GM23338 (cell line): ENCODE results near the gene DCANP1. TPM values are rescaled to one million over a fixed set of nuclear protein-coding genes. Genes with fewer than 3 reads are reported as not detected.

Experiments used
- ATAC-seq: fragments of 200-7000 bp; cut with Tn5 transposase; 3 replicates; pipeline ENCODE4 v1.9.1; 2020
- DNase-seq: peaks from one replicate; pipeline ENCODE4 v3.0.0-alpha.2; 2015; ENCODE audit warnings: low spot score
- H2AFZ ChIP-seq: fragments of 200-600 bp; sonication (generic); 2 replicates; pipeline ENCODE4 v1.8.0; 2016; ENCODE audit warnings: antibody characterized with exemption, mild to moderate bottlenecking, moderate library complexity
- H3F3A ChIP-seq: fragments of 200-600 bp; sonication (generic); replicated peaks from 2 replicates; pipeline ENCODE4 v1.8.0; 2017; ENCODE audit warnings: antibody characterized with exemption, mixed run types, low read depth
- H3K27ac ChIP-seq: fragments of 200-600 bp; sonication (generic); 2 replicates; pipeline ENCODE4 v1.6.1; 2016; ENCODE audit warnings: low read depth
- H3K27me3 ChIP-seq: fragments of 200-600 bp; sonication (generic); 2 replicates; pipeline ENCODE4 v1.8.0; 2016; ENCODE audit warnings: mild to moderate bottlenecking, mixed run types, moderate library complexity; ENCODE audit not compliant: insufficient read depth
- H3K36me3 ChIP-seq: fragments of 200-600 bp; sonication (generic); 2 replicates; pipeline ENCODE4 v1.8.0; 2016; ENCODE audit warnings: mild to moderate bottlenecking; ENCODE audit not compliant: insufficient read depth
- H3K4me1 ChIP-seq: fragments of 200-600 bp; sonication (generic); 2 replicates; pipeline ENCODE4 v1.8.0; 2016; ENCODE audit warnings: mild to moderate bottlenecking, moderate library complexity; ENCODE audit not compliant: insufficient read depth
- H3K4me2 ChIP-seq: fragments of 200-600 bp; sonication (generic); 2 replicates; pipeline ENCODE4 v1.7.1; 2017; ENCODE audit warnings: mixed run types
- H3K4me3 ChIP-seq: fragments of 200-600 bp; sonication (generic); 2 replicates; pipeline ENCODE4 v1.6.1; 2016; ENCODE audit warnings: mixed run types
- H3K79me2 ChIP-seq: fragments of 200-600 bp; sonication (generic); replicated peaks from 2 replicates; pipeline ENCODE4 v1.8.0; 2017; ENCODE audit warnings: mild to moderate bottlenecking; ENCODE audit not compliant: insufficient read depth
- H3K9me2 ChIP-seq: fragments of 200-600 bp; sonication (generic); 2 replicates; pipeline ENCODE4 v1.8.0; 2017; ENCODE audit not compliant: insufficient read depth
- H4K20me1 ChIP-seq: fragments of 200-600 bp; sonication (generic); replicated peaks from 2 replicates; pipeline ENCODE4 v1.8.0; 2017; ENCODE audit warnings: mild to moderate bottlenecking; ENCODE audit not compliant: insufficient read depth
- H3K27ac Mint-ChIP-seq: 2 replicates; pipeline ENCODE4 v1.8.0; 2020; ENCODE audit warnings: inconsistent platforms, mild to moderate bottlenecking, moderate library complexity, mixed read lengths
- H3K27me3 Mint-ChIP-seq: 3 replicates; pipeline ENCODE4 v1.8.0; 2022; ENCODE audit warnings: low read depth, mild to moderate bottlenecking, moderate library complexity, mixed read lengths, inconsistent platforms; ENCODE audit not compliant: insufficient read depth, poor library complexity
- H3K36me3 Mint-ChIP-seq: 3 replicates; pipeline ENCODE4 v1.8.0; 2021; ENCODE audit warnings: low read depth, mild to moderate bottlenecking, inconsistent platforms, moderate library complexity, mixed read lengths
- H3K4me1 Mint-ChIP-seq: 3 replicates; pipeline ENCODE4 v1.8.0; 2020; ENCODE audit warnings: mild to moderate bottlenecking, inconsistent platforms, mixed read lengths
- H3K4me3 Mint-ChIP-seq: 3 replicates; pipeline ENCODE4 v1.8.0; 2021; ENCODE audit warnings: moderate library complexity, mild to moderate bottlenecking, inconsistent platforms, mixed read lengths
- H3K9me3 Mint-ChIP-seq: 3 replicates; pipeline ENCODE4 v1.8.0; 2020; ENCODE audit warnings: moderate library complexity, mild to moderate bottlenecking, inconsistent platforms, mixed read lengths
- CREB1 ChIP-seq: fragments of 250-450 bp; sonication (Bioruptor Pico); IDR thresholded peaks from 2 replicates; pipeline ENCODE4 v1.5.0; 2020; ENCODE audit warnings: low read depth, mild to moderate bottlenecking, moderate library complexity
- CTCF ChIP-seq, 2 experiments: fragments of 200-600 bp in 1 of 2; sonication (generic) in 1 of 2; conservative IDR thresholded peaks; 2 replicates each; pipeline versions ENCODE4 v1.5.1 to v1.6.1; 2016 to 2017; ENCODE audit warnings: antibody characterized with exemption in 2 of 2, low read depth in 2 of 2, mild to moderate bottlenecking in 2 of 2, moderate library complexity in 1 of 2
- ETS1 ChIP-seq: IDR thresholded peaks from 2 replicates; pipeline ENCODE4 v1.6.1; 2016; ENCODE audit warnings: antibody characterized with exemption
- POLR2AphosphoS5 ChIP-seq: IDR thresholded peaks from 2 replicates; pipeline ENCODE4 v1.6.1; 2016; ENCODE audit warnings: antibody characterized with exemption, low read depth
- REST ChIP-seq: IDR thresholded peaks from one replicate; pipeline ENCODE4 v1.6.1; 2018; ENCODE audit warnings: antibody characterized with exemption; ENCODE audit not compliant: unreplicated experiment
- ZNF114 ChIP-seq: fragments of 250-450 bp; sonication (Bioruptor Pico); IDR thresholded peaks from 2 replicates; pipeline ENCODE4 v1.5.0; 2020; ENCODE audit warnings: mild to moderate bottlenecking, moderate library complexity
- ZNF331 ChIP-seq: fragments of 250-450 bp; sonication (Bioruptor Pico); IDR thresholded peaks from 2 replicates; pipeline ENCODE4 v1.5.0; 2020; ENCODE audit warnings: low read depth, mild to moderate bottlenecking, moderate library complexity
- ZNF462 ChIP-seq: fragments of 250-450 bp; sonication (Bioruptor Pico); IDR thresholded peaks from 2 replicates; pipeline ENCODE4 v1.5.0; 2020; ENCODE audit warnings: mild to moderate bottlenecking, moderate library complexity
- polyA plus RNA-seq: library from polyadenylated mRNA; unstranded; fragments of >200 nt; fragmentation: Nextera tagmentation; extraction: Ambion mirVana; gene quantifications from 2 replicates; pipeline ENCODE4 v1.2.1, GENCODE V29; 2016
- total RNA-seq: library from RNA; depleted of rRNA; stranded (reverse); fragments of >200 nt; shearing (Covaris generic); gene quantifications from 2 replicates; pipeline ENCODE4 v1.2.3, GENCODE V29; 2014

Gene DCANP1
- total and polyA plus RNA-seq, 2 experiments from 2014 or later = not detected

- Histone ChIP-seq H4K20me1 (0 out of 2 replicates have a peak, but pooled peaks cover 6% of the 10 kb centered on the region), H3K4me3 (no peak overlapping the region), H3K4me1 (peaks cover 7% of the 10 kb centered on the region), H3K4me2 (no peak overlapping the region), H3F3A (no peaks in the 10 kb centered on the region), H3K36me3 (no peaks in the 10 kb centered on the region), H3K27me3 (peaks cover 78% of the 10 kb centered on the region), H2AFZ (no peak overlapping the region), H3K9me2 (no peaks in the 10 kb centered on the region), H3K79me2 (no peaks in the 10 kb centered on the region), H3K27ac (no peak overlapping the region)
- no peak for DNase-seq
- Mint-ChIP-seq H3K4me3 (no peak overlapping the region), H3K27ac (no peak overlapping the region), H3K36me3 (no peaks in the 10 kb centered on the region), H3K4me1 (peaks cover 16% of the 10 kb centered on the region), H3K27me3 (peaks cover 33% of the 10 kb centered on the region), H3K9me3 (no peaks in the 10 kb centered on the region)
- TF ChIP-seq REST = no peak
- no peak for TF ChIP-seq ETS1
- 0 out of 4 replicates have a peak, but pooled peaks of 1 of the 2 experiments have one; percentile 10 for TF ChIP-seq CTCF (conservative IDR thresholded peaks at IDR 0.05; ENCODE audit: low read depth in 2 of 2)
- no peak for ATAC-seq
These were observed 27.0 kb upstream of the DCANP1 start for GRCh38 chr5:135473956-135474670.

GRCh38 chr5:135472141-135472540 lies 25.0 kb upstream of the DCANP1 start:
- H3K27ac ChIP-seq = no peak overlapping the region
- no peak overlapping the region for H3K4me2 ChIP-seq
- H3K36me3 ChIP-seq = no peaks in the 10 kb centered on the region
- Mint-ChIP-seq H3K36me3 (no peaks in the 10 kb centered on the region), H3K9me3 (no peaks in the 10 kb centered on the region), H3K27ac (no peak overlapping the region), H3K27me3 (peaks cover 40% of the 10 kb centered on the region), H3K4me3 (no peak overlapping the region), H3K4me1 (peaks cover 15% of the 10 kb centered on the region)
- peaks cover 80% of the 10 kb centered on the region for H3K27me3 ChIP-seq
- H3K4me1 ChIP-seq = peaks cover 16% of the 10 kb centered on the region
- H3K79me2 ChIP-seq = no peaks in the 10 kb centered on the region
- no peaks in the 10 kb centered on the region for H3F3A ChIP-seq
- H4K20me1 ChIP-seq = no peaks in the 10 kb centered on the region; the same call in 1 of the 2 replicates
- H3K9me2 ChIP-seq = no peaks in the 10 kb centered on the region
- no peak overlapping the region for H2AFZ ChIP-seq
- DNase-seq (no peak), ATAC-seq (no peak)
- no peak overlapping the region for H3K4me3 ChIP-seq
- TF ChIP-seq ZNF462 (CRISPR knock-in tag) = no peak
- no peak for TF ChIP-seq CREB1
- TF ChIP-seq ZNF114 (CRISPR knock-in tag) = no peak
- no peak for TF ChIP-seq POLR2AphosphoS5
- no peak for TF ChIP-seq ZNF331 (CRISPR knock-in tag)
